ENCODE measurements around the gene GYS2.

Gene GYS2

DNA sequence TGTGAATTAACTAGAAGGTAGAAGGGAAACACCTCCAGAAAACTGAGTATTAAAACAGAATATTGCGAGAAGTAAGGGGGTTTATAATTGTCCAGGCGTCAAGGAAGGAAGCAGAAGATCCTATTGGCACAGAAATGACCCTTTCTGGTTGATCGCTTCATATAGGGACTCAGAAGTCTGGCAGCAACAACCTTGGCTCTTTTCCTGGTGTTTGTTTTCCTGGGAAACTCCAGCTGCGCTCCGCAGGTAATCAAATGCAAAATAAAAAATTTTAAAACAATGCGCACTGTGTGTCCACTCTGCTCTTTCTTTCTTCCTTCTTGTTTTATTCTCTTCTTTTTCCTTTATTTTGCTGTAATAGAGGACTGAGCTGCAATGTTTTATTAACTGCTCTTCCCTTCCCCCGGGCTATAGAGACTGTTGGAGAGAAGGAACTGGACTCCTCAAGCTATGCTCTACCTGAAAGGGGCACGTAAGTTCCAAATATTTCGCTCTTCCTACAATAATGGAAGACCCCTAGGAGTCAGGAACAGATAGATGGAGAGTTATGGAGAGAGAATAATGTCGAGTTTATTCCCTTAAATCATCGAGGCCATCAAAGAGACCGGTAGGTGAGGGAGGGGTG, 77.8 kb downstream of the GYS2 start:
- TF ChIP-seq SIN3A (IDR thresholded peaks at IDR 0.05; ENCODE audit: borderline replicate concordance, insufficient read depth, low read length), result no peak
- TF ChIP-seq POLR2AphosphoS5 (IDR thresholded peaks at IDR 0.05; ENCODE audit: low read depth, low read length), result no peak
- TF ChIP-seq FOXP2 (optimal IDR thresholded peaks at IDR 0.05; ENCODE audit: borderline replicate concordance, extremely low read depth, extremely low read length, insufficient read depth), result no peak
- no peak for TF ChIP-seq TAF1 (IDR thresholded peaks at IDR 0.05; ENCODE audit: borderline replicate concordance, insufficient read depth, low read length)
- TF ChIP-seq, protein P1, sequence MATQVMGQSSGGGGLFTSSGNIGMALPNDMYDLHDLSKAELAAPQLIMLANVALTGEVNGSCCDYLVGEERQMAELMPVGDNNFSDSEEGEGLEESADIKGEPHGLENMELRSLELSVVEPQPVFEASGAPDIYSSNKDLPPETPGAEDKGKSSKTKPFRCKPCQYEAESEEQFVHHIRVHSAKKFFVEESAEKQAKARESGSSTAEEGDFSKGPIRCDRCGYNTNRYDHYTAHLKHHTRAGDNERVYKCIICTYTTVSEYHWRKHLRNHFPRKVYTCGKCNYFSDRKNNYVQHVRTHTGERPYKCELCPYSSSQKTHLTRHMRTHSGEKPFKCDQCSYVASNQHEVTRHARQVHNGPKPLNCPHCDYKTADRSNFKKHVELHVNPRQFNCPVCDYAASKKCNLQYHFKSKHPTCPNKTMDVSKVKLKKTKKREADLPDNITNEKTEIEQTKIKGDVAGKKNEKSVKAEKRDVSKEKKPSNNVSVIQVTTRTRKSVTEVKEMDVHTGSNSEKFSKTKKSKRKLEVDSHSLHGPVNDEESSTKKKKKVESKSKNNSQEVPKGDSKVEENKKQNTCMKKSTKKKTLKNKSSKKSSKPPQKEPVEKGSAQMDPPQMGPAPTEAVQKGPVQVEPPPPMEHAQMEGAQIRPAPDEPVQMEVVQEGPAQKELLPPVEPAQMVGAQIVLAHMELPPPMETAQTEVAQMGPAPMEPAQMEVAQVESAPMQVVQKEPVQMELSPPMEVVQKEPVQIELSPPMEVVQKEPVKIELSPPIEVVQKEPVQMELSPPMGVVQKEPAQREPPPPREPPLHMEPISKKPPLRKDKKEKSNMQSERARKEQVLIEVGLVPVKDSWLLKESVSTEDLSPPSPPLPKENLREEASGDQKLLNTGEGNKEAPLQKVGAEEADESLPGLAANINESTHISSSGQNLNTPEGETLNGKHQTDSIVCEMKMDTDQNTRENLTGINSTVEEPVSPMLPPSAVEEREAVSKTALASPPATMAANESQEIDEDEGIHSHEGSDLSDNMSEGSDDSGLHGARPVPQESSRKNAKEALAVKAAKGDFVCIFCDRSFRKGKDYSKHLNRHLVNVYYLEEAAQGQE (IDR thresholded peaks at IDR 0.05; ENCODE audit: insufficient read depth in 1 of 2, low read depth in 2 of 2, low read length in 2 of 2), result no peak

DNA sequence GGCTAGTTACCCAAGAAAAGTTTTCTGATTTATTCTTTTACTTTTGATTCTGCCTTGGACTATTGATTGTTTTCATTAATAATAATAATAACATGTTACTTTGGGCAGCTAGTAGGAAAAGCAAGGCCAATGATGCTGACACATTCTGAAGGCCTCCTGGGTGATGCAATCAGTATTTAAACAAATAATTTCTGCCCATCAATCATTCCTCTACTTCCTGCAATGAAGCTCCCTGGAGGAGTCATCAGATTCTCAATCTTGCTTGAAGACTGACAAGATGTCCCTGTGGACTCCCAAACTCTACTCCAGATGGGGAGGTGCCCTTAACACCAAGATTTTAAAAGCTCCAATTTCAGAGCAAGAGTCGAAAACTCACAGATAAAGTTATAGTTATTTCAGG, 78.6 kb downstream of the GYS2 start, which contains the start of gene SPX:
TSS of gene SPX (plus strand) at position 244 of the 400 bp plus-strand sequence. CDS start 177 bp downstream, outside the sequence.
- TF ChIP-seq TAF1 (IDR thresholded peaks at IDR 0.05; ENCODE audit: borderline replicate concordance, insufficient read depth, low read length), result no peak
- no peak for TF ChIP-seq POLR2AphosphoS5 (IDR thresholded peaks at IDR 0.05; ENCODE audit: low read depth, low read length)
- TF ChIP-seq, protein P1 (IDR thresholded peaks at IDR 0.05; ENCODE audit: insufficient read depth in 1 of 2, low read depth in 2 of 2, low read length in 2 of 2), result no peak

DNA sequence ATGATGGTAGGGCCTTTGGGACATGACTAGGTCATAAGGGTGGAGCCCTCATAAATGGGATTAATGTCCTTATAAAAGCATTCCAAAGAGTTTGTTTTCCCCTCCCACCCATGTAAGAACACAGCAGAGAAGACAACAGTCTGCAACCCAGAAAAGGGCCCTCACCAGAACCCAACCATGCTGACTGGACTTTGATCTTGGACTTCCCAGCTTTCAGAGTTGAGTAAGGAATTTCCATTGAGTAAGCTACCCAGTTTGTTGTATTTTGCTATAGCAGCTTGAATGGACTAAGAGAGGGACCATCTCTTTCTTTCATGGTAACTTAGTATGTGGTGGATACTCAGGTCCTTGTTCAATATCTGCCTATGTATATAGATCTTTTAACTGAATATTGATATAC, 81.5 kb downstream of the GYS2 start:
- no peak for TF ChIP-seq TAF1 (IDR thresholded peaks at IDR 0.05; ENCODE audit: borderline replicate concordance, insufficient read depth, low read length)
- TF ChIP-seq FOXP2 (optimal IDR thresholded peaks at IDR 0.05; ENCODE audit: borderline replicate concordance, extremely low read depth, extremely low read length, insufficient read depth), result no peak
- TF ChIP-seq POLR2AphosphoS5 (IDR thresholded peaks at IDR 0.05; ENCODE audit: low read depth, low read length), result no peak

DNA sequence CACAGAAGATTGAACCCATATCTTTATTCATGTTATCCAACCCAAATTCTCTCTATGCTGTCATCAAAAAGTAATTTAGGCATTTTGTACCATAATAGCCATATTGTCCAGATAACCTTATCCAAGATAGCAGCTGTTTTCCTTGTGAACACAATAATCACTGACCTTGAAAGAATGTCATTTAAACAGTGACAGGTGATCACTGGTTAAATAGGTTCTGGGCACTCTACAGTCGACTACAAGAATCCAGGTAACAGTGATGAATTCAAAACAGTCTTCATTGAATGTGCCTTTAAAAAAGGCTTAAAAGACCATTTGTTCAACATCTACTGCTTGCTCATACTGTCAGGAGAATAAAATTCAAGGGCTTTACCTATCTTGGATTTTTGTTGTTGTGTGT, 83.1 kb downstream of the GYS2 start:
- no peak for TF ChIP-seq SIN3A (IDR thresholded peaks at IDR 0.05; ENCODE audit: borderline replicate concordance, insufficient read depth, low read length)
- TF ChIP-seq TAF1 (IDR thresholded peaks at IDR 0.05; ENCODE audit: borderline replicate concordance, insufficient read depth, low read length), result no peak
- TF ChIP-seq FOXP2 (optimal IDR thresholded peaks at IDR 0.05; ENCODE audit: borderline replicate concordance, extremely low read depth, extremely low read length, insufficient read depth), result no peak
- TF ChIP-seq, protein P1 (IDR thresholded peaks at IDR 0.05; ENCODE audit: insufficient read depth in 1 of 2, low read depth in 2 of 2, low read length in 2 of 2), result no peak
- TF ChIP-seq POLR2AphosphoS5 (IDR thresholded peaks at IDR 0.05; ENCODE audit: low read depth, low read length), result no peak

- no peak for TF ChIP-seq FOXP2 (optimal IDR thresholded peaks at IDR 0.05; ENCODE audit: borderline replicate concordance, extremely low read depth, extremely low read length, insufficient read depth)
- TF ChIP-seq, protein P1 (IDR thresholded peaks at IDR 0.05; ENCODE audit: insufficient read depth in 1 of 2, low read depth in 2 of 2, low read length in 2 of 2), result no peak
- TF ChIP-seq TAF1 (IDR thresholded peaks at IDR 0.05; ENCODE audit: borderline replicate concordance, insufficient read depth, low read length), result no peak
These were observed 86.2 kb downstream of the GYS2 start for GRCh38 chr12:21518451-21518850.

All from PFSK-1 (cell line).